Endothelial cell (in vitro differentiated cells): Measurements from ENCODE around the gene WFDC2. TPM values are rescaled to one million over a fixed set of nuclear protein-coding genes. Genes with fewer than 3 reads are reported as not detected.

Experiments used
- DNase-seq: peaks from one replicate; pipeline ENCODE4 v3.0.0; 2021; ENCODE audit warnings: low spot score
- H3K27ac Mint-ChIP-seq: one replicate; pipeline ENCODE4 v1.8.0; 2021; ENCODE audit warnings: mixed read lengths, inconsistent platforms; ENCODE audit not compliant: unreplicated experiment
- H3K27me3 Mint-ChIP-seq: one replicate; pipeline ENCODE4 v1.8.0; 2021; ENCODE audit warnings: mild to moderate bottlenecking, moderate library complexity, mixed read lengths, inconsistent platforms; ENCODE audit not compliant: unreplicated experiment
- H3K36me3 Mint-ChIP-seq: one replicate; pipeline ENCODE4 v1.8.0; 2021; ENCODE audit warnings: mild to moderate bottlenecking, low read depth, mixed read lengths, inconsistent platforms; ENCODE audit not compliant: unreplicated experiment
- H3K4me1 Mint-ChIP-seq: one replicate; pipeline ENCODE4 v1.8.0; 2021; ENCODE audit warnings: mild to moderate bottlenecking, mixed read lengths, inconsistent platforms; ENCODE audit not compliant: unreplicated experiment
- H3K4me3 Mint-ChIP-seq: one replicate; pipeline ENCODE4 v1.8.0; 2021; ENCODE audit warnings: mild to moderate bottlenecking, mixed read lengths, inconsistent platforms; ENCODE audit not compliant: unreplicated experiment
- H3K9me3 Mint-ChIP-seq: one replicate; pipeline ENCODE4 v1.8.0; 2021; ENCODE audit warnings: mixed read lengths, inconsistent platforms; ENCODE audit not compliant: unreplicated experiment
- CTCF ChIP-seq: fragments of 200-600 bp; sonication (generic); IDR thresholded peaks from one replicate; pipeline ENCODE4 v1.5.0; 2021; ENCODE audit warnings: antibody characterized with exemption; ENCODE audit not compliant: unreplicated experiment
- total RNA-seq: library from RNA; stranded (reverse); fragmentation: NEBNext Ultra II Directional; extraction: Animal tissue kit (Norgen Biotek cat#: 25700); gene quantifications from one replicate; pipeline ENCODE4 v1.2.1, GENCODE V29; 2021; ENCODE audit not compliant: unreplicated experiment

The WFDC2 gene
- total RNA-seq, 1 donor from 2014 or later = 4.6 TPM

- Mint-ChIP-seq H3K4me3 (no peak overlapping the region), H3K27me3 (peaks cover 3% of the 10 kb centered on the region), H3K36me3 (no peaks in the 10 kb centered on the region), H3K4me1 (no peaks in the 10 kb centered on the region), H3K9me3 (no peaks in the 10 kb centered on the region), H3K27ac (no peak overlapping the region)
- TF ChIP-seq CTCF = no peak
- no peak for DNase-seq
Measured at GRCh38 chr20:45497971-45498494, 28.5 kb downstream of the WFDC2 start.

- Mint-ChIP-seq H3K4me1 (no peaks in the 10 kb centered on the region), H3K36me3 (no peaks in the 10 kb centered on the region), H3K4me3 (no peak overlapping the region), H3K27ac (no peak overlapping the region), H3K9me3 (no peaks in the 10 kb centered on the region), H3K27me3 (peaks cover 3% of the 10 kb centered on the region)
- no peak for DNase-seq
- no peak for TF ChIP-seq CTCF
Measured at GRCh38 chr20:45500022-45500421, 30.5 kb downstream of the WFDC2 start.

GRCh38 chr20:45501600-45501999 lies 32.0 kb downstream of the WFDC2 start:
- H3K27me3 Mint-ChIP-seq = peaks cover 3% of the 10 kb centered on the region
- no peaks in the 10 kb centered on the region for H3K36me3 Mint-ChIP-seq
- no peaks in the 10 kb centered on the region for H3K4me1 Mint-ChIP-seq
- no peak overlapping the region for H3K27ac Mint-ChIP-seq
- H3K9me3 Mint-ChIP-seq = no peaks in the 10 kb centered on the region
- no peak for TF ChIP-seq CTCF
- no peak overlapping the region for H3K4me3 Mint-ChIP-seq
- DNase-seq = no peak

- DNase-seq = no peak
- Mint-ChIP-seq H3K9me3 (no peaks in the 10 kb centered on the region), H3K4me3 (no peak overlapping the region), H3K27me3 (no peaks in the 10 kb centered on the region), H3K27ac (no peak overlapping the region), H3K36me3 (no peaks in the 10 kb centered on the region), H3K4me1 (no peaks in the 10 kb centered on the region)
- no peak for TF ChIP-seq CTCF
Measured at GRCh38 chr20:45502561-45502960, 33.0 kb downstream of the WFDC2 start.

- Mint-ChIP-seq H3K27ac (no peak overlapping the region), H3K27me3 (no peaks in the 10 kb centered on the region)
- no peak for DNase-seq
Measured at GRCh38 chr20:45503403-45503802, 33.9 kb downstream of the WFDC2 start.

More at GRCh38 chr20:45503403-45503802, 33.9 kb downstream of the WFDC2 start:
- Mint-ChIP-seq H3K9me3 (no peaks in the 10 kb centered on the region), H3K4me1 (no peaks in the 10 kb centered on the region), H3K36me3 (no peaks in the 10 kb centered on the region), H3K4me3 (no peak overlapping the region)
- no peak for TF ChIP-seq CTCF
